Keratinocyte (primary cell): ENCODE results near the gene SPINK14.

Source experiments
- EZH2 ChIP-seq: IDR thresholded peaks from one replicate; pipeline ENCODE4 v1.6.1; 2012; ENCODE audit warnings: inconsistent platforms, mild to moderate bottlenecking, low read length, moderate library complexity
- TF ChIP-seq, protein P1 (sequence below), 3 experiments: IDR thresholded peaks in 1 of 3; conservative IDR thresholded peaks in 1 of 3; optimal IDR thresholded peaks in 1 of 3; 2 replicates in 2 of 3; 3 replicates in 1 of 3; pipeline versions ENCODE3 to v1.5.1; 2011; ENCODE audit warnings: low read length in 3 of 3, mild to moderate bottlenecking in 3 of 3, moderate library complexity in 2 of 3, control low read depth in 1 of 3, inconsistent platforms in 1 of 3; ENCODE audit not compliant: insufficient read depth in 2 of 3; ENCODE audit errors: extremely low read depth in 1 of 3

DNA sequence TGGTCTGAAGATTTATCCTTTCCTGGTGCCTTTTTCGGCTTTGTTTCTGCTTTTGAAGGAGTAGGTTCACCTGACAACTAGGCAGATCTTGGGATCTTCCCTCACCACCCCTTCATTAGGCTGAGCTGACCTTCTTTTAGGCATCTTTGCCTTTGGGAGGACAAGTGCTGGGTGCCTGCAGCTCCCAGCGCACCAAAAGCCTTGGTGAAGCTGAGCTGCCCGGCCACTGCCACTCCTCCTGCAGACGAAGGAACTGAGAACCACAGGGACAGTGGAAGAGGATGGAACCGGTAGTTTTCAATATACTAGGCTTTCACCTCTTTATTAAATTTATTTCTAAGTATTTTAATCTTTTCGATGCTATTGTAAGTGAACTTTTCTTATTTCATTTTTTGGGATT is 53.2 kb downstream of the SPINK14 start:
- TF ChIP-seq, protein P1, sequence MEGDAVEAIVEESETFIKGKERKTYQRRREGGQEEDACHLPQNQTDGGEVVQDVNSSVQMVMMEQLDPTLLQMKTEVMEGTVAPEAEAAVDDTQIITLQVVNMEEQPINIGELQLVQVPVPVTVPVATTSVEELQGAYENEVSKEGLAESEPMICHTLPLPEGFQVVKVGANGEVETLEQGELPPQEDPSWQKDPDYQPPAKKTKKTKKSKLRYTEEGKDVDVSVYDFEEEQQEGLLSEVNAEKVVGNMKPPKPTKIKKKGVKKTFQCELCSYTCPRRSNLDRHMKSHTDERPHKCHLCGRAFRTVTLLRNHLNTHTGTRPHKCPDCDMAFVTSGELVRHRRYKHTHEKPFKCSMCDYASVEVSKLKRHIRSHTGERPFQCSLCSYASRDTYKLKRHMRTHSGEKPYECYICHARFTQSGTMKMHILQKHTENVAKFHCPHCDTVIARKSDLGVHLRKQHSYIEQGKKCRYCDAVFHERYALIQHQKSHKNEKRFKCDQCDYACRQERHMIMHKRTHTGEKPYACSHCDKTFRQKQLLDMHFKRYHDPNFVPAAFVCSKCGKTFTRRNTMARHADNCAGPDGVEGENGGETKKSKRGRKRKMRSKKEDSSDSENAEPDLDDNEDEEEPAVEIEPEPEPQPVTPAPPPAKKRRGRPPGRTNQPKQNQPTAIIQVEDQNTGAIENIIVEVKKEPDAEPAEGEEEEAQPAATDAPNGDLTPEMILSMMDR (optimal IDR thresholded peaks at IDR 0.05 in 1 of 3, IDR thresholded peaks at IDR 0.05 in 1 of 3, conservative IDR thresholded peaks at IDR 0.05 in 1 of 3; ENCODE audit: extremely low read depth in 1 of 3, insufficient read depth in 2 of 3, low read length in 3 of 3) = no peak
- no peak for TF ChIP-seq EZH2
